GM18909 (cell line): ENCODE results near the gene ZNF331.

Experiments
- ATAC-seq: cut with Tn5 transposase; IDR thresholded peaks from one replicate; pipeline ENCODE4 v1.9.1; 2021; ENCODE audit warnings: mild to moderate bottlenecking; ENCODE audit not compliant: unreplicated experiment, poor library complexity

Gene ZNF331

GRCh38 chr19:53555352-53555751 is 17.4 kb downstream of the ZNF331 start:
- no peak for ATAC-seq

GRCh38 chr19:53571339-53571738 is 33.4 kb downstream of the ZNF331 start:
- ATAC-seq: no peak

- no peak for ATAC-seq
Measured at GRCh38 chr19:53576941-53577653, 39.2 kb downstream of the ZNF331 start.

GRCh38 chr19:53577968-53578367 is 40.0 kb downstream of the ZNF331 start:
- no peak for ATAC-seq

GRCh38 chr19:53579518-53579917 is 41.6 kb downstream of the ZNF331 start:
- ATAC-seq: no peak

- no peak for ATAC-seq
Measured at GRCh38 chr19:53580871-53581835, 43.2 kb downstream of the ZNF331 start.

GRCh38 chr19:53581871-53582279 is 43.9 kb downstream of the ZNF331 start:
- ATAC-seq: no peak

- ATAC-seq: no peak
Measured at GRCh38 chr19:53583181-53583580, 45.2 kb downstream of the ZNF331 start.

GRCh38 chr19:53586277-53586691 is 48.3 kb downstream of the ZNF331 start:
- no peak for ATAC-seq

GRCh38 chr19:53594811-53595509 is 57.0 kb downstream of the ZNF331 start:
- no peak for ATAC-seq

- ATAC-seq: no peak
Measured at GRCh38 chr19:53595510-53595867, 57.5 kb downstream of the ZNF331 start.

- ATAC-seq: no peak
Measured at GRCh38 chr19:53596056-53596455, 58.1 kb downstream of the ZNF331 start.

GRCh38 chr19:53597023-53597422 is 59.1 kb downstream of the ZNF331 start:
- ATAC-seq: no peak

GRCh38 chr19:53598361-53598760 is 60.4 kb downstream of the ZNF331 start:
- no peak for ATAC-seq

GRCh38 chr19:53600217-53600616 is 62.3 kb downstream of the ZNF331 start:
- no peak for ATAC-seq

GRCh38 chr19:53606031-53606430 is 68.1 kb downstream of the ZNF331 start:
- no peak for ATAC-seq

GRCh38 chr19:53608381-53608780 is 70.4 kb downstream of the ZNF331 start:
- no peak for ATAC-seq

- no peak for ATAC-seq
Measured at GRCh38 chr19:53612762-53613526, 75.0 kb downstream of the ZNF331 start.

- ATAC-seq: no peak
Measured at GRCh38 chr19:53621885-53622740, 84.2 kb downstream of the ZNF331 start.
